A172 (cell line): ENCODE data around the gene CTBP1. TPM values are rescaled to one million over a fixed set of nuclear protein-coding genes. Genes with fewer than 3 reads are reported as not detected.

Experiments
- DNase-seq: peaks from one replicate; pipeline ENCODE4 v3.0.0-alpha.2; 2015; ENCODE audit warnings: low spot score
- total RNA-seq: library from RNA; depleted of rRNA; stranded (reverse); fragments of >200 nt; shearing (Covaris generic); gene quantifications from 2 replicates; pipeline ENCODE4 v1.2.3, GENCODE V29; 2014

CTBP1 gene
- total RNA-seq, 1 experiment from 2014 or later, result 166 TPM

GRCh38 chr4:1210971-1211370, 38.0 kb downstream of the CTBP1 start:
- no peak for DNase-seq

- no peak for DNase-seq
Observed at GRCh38 chr4:1210241-1210841, 38.6 kb downstream of the CTBP1 start.

GRCh38 chr4:1209821-1210220, 39.1 kb downstream of the CTBP1 start:
- no peak for DNase-seq

- DNase-seq, result no peak
Observed at GRCh38 chr4:1208970-1209704, 39.8 kb downstream of the CTBP1 start.

DNA sequence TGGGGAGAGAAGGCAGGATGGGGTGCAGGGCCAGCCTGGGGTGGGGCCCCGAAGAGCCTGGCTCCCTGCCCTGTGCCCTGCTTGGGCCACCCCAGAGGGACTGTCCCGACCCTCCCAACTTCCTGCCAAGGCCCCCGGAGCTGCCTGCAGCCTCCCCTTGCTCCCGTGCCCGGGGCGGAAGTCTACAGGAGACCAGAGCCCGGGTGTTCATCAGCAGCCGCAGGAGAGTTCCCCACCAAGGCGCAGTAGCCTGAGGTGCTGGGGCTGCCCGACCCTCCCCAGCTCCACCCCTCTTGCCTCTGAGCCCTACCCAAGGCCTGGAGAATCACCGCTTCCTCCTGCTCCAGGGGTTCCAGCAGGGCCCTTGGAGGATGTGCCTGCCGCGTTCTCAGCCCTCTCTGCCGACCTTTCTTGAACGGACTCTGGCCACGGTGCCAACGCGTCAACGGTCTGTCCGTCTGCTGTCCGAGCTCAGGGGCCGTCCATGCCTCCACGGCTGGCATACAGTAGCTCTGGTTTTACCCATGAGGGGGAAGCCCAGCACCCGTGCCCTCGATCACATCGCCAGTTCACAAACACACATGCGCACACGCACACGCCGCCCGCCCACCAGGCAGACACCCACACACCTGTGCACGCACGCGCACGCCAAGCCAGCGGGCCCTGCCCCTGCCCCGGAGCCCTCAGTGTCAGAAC, 40.5 kb downstream of the CTBP1 start:
- no peak for DNase-seq

- DNase-seq, result no peak
Observed at GRCh38 chr4:1207603-1208265, 41.2 kb downstream of the CTBP1 start.

DNA sequence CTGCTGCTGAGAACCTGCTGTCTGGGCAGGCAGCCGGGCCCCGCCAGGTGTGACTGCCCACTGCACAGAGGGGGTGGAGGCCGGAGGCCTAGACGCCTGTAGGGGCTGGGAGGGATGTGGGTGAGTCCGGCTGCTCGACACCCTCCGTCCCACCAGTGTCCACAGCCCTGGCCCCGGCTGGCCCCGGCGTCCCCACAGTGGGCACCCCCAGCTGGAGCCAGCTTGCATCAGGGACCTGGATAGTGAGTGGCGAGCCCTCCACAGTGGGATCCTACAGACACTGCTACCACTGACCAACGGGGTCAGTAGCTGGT, 41.8 kb downstream of the CTBP1 start:
- DNase-seq, result no peak

DNA sequence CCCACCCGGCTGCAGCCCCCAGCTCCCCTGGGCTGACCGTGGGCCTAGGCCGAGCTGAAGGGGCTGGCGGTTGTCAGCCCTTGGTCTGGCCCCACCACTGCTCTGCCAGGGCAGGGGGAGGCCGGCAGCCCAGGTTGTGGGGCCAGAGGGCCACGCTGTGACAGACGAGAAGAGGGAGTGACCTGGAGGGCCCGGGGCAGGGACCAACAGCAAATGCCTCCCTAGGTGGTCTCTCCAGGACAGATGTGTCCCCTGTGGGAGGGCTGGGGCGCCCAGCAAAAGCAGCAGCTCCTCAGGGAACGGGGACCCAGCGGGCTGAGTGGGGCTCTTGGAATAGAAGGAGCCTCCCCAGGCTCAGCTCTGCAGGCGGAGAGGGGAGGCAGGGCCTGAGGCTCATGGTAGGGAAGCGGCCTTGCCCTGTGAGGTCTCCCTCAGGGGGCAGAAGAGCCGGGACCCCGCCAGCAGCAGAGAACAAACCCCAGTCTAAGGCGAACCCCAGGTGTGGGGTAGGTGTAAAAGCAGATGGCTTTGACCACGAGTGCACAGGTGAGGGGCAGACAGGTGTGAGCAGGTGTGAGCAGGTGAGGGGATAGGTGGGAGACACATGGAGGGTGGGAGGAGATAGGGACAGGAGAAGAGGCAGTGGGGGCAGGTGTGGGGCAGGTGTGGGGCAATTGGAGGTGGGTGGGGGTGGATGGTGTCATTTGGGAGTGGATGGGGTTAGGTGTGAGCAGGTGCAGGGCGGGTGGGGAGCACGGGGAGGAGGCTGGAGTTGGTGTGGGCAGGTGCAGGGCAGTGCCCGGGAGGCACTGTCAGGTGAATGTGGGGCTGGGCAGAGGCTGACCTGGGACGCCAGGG, 42.4 kb downstream of the CTBP1 start:
- no peak for DNase-seq

DNA sequence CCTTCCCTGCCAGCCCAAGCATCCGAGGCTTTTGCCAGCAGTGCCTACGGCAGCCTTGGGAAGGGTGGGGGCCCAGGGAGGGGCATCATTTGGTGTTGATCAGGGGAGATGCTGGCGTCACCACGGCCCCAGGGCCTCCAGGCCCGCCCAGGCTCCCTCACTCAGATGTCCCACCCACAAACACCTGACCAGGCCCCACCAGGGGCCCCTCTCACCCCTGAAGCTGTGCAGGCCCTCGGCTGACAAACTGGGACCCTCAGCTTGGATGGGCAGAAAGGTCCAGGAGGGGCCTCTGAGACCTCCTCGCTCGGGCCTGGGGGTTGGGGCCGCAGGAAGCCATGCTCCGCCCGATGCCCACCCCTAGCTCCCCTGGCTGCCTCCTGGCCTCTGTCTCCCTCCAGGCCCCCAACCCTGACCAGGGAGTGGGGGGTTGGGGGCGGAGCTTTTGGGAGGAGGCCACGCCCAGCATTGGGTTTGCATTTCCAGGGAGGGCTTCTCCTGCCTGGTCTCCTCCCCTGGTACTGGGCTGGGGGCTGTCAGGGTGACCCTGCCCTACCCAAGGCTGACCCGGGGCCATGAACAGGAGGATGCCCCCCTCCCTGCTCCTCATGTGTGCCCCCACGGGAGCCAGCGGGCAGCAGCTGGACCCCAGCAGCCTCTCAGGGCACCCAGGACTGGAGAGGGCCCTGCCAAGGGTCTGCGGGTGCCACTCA, 43.2 kb downstream of the CTBP1 start:
- DNase-seq, result no peak

GRCh38 chr4:1204828-1205585, 43.9 kb downstream of the CTBP1 start:
- no peak for DNase-seq

- no peak for DNase-seq
Observed at GRCh38 chr4:1204286-1204827, 44.6 kb downstream of the CTBP1 start.

GRCh38 chr4:1203026-1203616, 45.8 kb downstream of the CTBP1 start:
- DNase-seq, result no peak

DNA sequence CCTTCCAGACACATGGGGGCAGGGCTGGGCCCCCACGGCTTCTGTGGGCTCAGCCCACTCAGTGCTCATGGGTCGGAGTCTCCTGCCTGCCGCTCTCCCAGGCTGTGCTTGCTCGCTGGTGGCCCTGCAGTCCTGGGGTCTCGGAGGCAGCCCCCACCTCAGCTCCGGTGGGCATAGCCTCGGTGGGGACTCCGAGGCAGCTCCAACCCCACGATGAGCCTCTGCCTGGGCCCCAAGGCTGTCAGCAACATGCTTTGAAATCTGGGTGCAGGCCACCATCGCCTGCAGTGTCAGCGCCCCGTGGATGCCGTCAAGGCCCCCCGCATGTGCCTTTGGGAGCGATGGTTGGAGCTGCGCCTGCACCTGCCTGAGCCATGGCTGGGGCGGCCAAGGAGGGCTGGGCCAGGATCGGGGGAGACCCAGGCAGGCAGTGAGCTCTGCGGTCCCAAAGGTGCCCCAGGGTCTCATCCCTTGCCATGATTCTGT, 46.4 kb downstream of the CTBP1 start:
- no peak for DNase-seq

DNA sequence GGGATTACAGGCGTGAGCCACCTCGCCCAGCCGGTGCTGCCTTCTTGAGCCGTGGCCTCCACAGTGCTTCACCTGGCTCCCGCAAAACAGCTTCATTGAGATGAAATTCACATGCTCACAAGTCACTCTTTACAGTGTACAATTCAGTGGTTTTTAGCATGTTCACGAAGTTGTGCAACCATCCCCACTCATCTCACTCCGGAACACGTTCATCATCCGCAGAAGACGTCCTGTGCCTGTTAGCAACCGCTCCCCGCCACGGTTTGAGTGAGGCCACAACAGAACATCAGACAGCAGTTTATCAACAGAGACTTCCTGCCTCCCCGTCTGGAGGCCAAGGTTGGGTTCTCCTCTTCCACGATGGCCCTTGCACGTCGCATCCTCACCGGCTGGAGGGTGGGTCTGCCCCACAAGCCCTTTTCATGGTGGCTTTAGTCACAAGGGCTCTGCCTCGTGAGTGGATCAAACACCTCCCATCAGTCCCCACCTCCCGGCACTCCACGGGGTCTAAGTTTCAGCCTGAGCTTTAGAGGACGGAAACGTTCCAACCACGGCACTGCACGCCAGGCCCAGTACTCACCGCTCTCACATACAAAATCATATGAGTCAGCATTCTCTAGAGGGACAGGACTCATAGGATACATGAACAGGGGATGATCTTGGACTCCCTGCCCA, 46.9 kb downstream of the CTBP1 start:
- no peak for DNase-seq

- DNase-seq, result peak; percentile 57
Observed at GRCh38 chr4:1200425-1201035, 48.4 kb downstream of the CTBP1 start.

DNA sequence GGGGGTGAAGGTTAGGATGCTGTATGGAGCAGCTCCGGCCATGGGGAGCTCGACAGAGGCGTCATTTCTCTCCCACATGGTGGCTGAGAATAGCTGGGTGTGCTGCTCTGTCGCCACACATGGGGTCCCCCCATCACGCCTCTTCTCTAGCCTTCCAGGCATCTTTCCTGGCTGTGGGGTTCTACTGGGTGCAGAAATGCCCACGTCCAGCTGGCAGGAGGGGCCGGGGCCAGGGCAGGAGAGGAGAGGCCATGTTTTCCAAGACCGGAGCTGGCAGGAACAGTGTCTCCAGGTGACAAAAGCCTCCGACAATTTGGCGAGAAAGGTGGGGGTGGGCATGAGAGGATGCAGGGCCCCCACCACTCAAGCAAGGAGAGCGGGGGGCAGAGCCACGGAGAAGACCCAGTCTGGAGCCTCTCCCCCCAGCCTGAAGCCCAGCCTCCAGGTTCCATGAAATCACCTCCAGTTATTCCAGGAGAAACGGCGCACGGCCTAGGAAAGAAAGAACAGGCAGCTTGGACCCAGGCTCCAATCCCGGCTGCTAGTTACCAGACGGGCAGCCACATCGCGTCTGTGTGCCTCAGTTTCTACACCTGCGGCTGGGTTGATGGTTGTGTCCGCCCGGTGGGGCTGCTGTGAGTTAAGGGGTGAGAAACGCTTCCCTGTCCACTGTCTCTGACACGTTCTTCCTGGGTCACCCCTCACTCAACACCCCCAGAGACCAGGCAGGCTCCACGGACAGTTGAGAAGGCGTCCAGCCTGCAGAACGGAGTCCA, 49.2 kb downstream of the CTBP1 start:
- DNase-seq, result no peak

GRCh38 chr4:1198098-1198844, 50.7 kb downstream of the CTBP1 start:
- no peak for DNase-seq
